Endothelial cell (in vitro differentiated cells): ENCODE results near the gene MMP23B. TPM values are rescaled to one million over a fixed set of nuclear protein-coding genes. Genes with fewer than 3 reads are reported as not detected.

Source experiments
- DNase-seq: peaks from one replicate; pipeline ENCODE4 v3.0.0; 2021; ENCODE audit warnings: low spot score
- H3K27ac Mint-ChIP-seq: one replicate; pipeline ENCODE4 v1.8.0; 2021; ENCODE audit warnings: mixed read lengths, inconsistent platforms; ENCODE audit not compliant: unreplicated experiment
- H3K27me3 Mint-ChIP-seq: one replicate; pipeline ENCODE4 v1.8.0; 2021; ENCODE audit warnings: mild to moderate bottlenecking, moderate library complexity, mixed read lengths, inconsistent platforms; ENCODE audit not compliant: unreplicated experiment
- H3K36me3 Mint-ChIP-seq: one replicate; pipeline ENCODE4 v1.8.0; 2021; ENCODE audit warnings: mild to moderate bottlenecking, low read depth, mixed read lengths, inconsistent platforms; ENCODE audit not compliant: unreplicated experiment
- H3K4me1 Mint-ChIP-seq: one replicate; pipeline ENCODE4 v1.8.0; 2021; ENCODE audit warnings: mild to moderate bottlenecking, mixed read lengths, inconsistent platforms; ENCODE audit not compliant: unreplicated experiment
- H3K4me3 Mint-ChIP-seq: one replicate; pipeline ENCODE4 v1.8.0; 2021; ENCODE audit warnings: mild to moderate bottlenecking, mixed read lengths, inconsistent platforms; ENCODE audit not compliant: unreplicated experiment
- H3K9me3 Mint-ChIP-seq: one replicate; pipeline ENCODE4 v1.8.0; 2021; ENCODE audit warnings: mixed read lengths, inconsistent platforms; ENCODE audit not compliant: unreplicated experiment
- total RNA-seq: library from RNA; stranded (reverse); fragmentation: NEBNext Ultra II Directional; extraction: Animal tissue kit (Norgen Biotek cat#: 25700); gene quantifications from one replicate; pipeline ENCODE4 v1.2.1, GENCODE V29; 2021; ENCODE audit not compliant: unreplicated experiment
- TF ChIP-seq, protein P1 (sequence below): fragments of 200-600 bp; sonication (generic); IDR thresholded peaks from one replicate; pipeline ENCODE4 v1.5.0; 2021; ENCODE audit warnings: antibody characterized with exemption; ENCODE audit not compliant: unreplicated experiment

Gene MMP23B
- total RNA-seq, 1 donor from 2014 or later: 26.7 TPM

DNA sequence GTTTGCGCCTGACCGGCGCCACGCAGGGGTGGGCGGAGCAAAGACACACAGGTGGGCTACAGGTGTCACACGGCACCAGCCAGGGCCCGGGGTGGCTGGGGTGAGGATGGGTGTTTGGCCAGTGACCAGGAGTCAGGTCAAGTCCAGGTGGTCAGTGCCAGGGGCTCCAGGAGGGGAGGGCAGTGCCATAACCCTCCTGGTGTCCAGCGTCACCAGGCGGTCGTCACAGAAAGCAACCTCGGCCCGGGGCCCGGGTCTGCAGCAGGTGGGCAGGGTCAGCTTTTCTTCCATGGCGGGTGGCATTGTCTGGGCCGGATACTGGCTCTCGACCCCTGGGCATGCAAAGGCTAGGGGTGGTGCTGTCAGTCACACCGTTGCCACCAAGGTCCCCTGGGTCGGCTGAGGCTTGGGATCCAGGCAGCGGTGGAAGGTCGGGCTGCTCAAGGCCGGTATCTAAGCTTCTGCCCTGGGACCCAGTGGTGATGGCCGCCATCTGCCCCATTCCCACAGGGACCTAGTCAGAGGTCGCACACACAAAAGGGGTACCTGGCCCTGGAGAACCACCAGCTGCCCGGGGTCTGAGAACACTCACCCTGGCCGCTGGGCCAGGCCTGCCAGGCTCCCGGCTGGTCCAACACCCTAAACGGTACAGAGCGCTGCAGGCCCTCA, 33.8 kb upstream of the MMP23B start:
- TF ChIP-seq, protein P1, sequence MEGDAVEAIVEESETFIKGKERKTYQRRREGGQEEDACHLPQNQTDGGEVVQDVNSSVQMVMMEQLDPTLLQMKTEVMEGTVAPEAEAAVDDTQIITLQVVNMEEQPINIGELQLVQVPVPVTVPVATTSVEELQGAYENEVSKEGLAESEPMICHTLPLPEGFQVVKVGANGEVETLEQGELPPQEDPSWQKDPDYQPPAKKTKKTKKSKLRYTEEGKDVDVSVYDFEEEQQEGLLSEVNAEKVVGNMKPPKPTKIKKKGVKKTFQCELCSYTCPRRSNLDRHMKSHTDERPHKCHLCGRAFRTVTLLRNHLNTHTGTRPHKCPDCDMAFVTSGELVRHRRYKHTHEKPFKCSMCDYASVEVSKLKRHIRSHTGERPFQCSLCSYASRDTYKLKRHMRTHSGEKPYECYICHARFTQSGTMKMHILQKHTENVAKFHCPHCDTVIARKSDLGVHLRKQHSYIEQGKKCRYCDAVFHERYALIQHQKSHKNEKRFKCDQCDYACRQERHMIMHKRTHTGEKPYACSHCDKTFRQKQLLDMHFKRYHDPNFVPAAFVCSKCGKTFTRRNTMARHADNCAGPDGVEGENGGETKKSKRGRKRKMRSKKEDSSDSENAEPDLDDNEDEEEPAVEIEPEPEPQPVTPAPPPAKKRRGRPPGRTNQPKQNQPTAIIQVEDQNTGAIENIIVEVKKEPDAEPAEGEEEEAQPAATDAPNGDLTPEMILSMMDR: no peak
- no peak overlapping the region for H3K27ac Mint-ChIP-seq

GRCh38 chr1:1598720-1599029, 33.3 kb upstream of the MMP23B start:
- peak overlapping the region; percentile 81 for H3K4me3 Mint-ChIP-seq
- no peaks in the 10 kb centered on the region for H3K4me1 Mint-ChIP-seq
- TF ChIP-seq, protein P1: no peak
- no peak for DNase-seq
- H3K36me3 Mint-ChIP-seq: no peaks in the 10 kb centered on the region
- no peaks in the 10 kb centered on the region for H3K9me3 Mint-ChIP-seq
- peaks cover 6% of the 10 kb centered on the region for H3K27me3 Mint-ChIP-seq
- no peak overlapping the region for H3K27ac Mint-ChIP-seq

More for the DNA sequence above, 33.8 kb upstream of the MMP23B start:
- H3K4me1 Mint-ChIP-seq: no peaks in the 10 kb centered on the region
- no peaks in the 10 kb centered on the region for H3K9me3 Mint-ChIP-seq
- no peak overlapping the region for H3K4me3 Mint-ChIP-seq
- no peaks in the 10 kb centered on the region for H3K36me3 Mint-ChIP-seq
- peaks cover 10% of the 10 kb centered on the region for H3K27me3 Mint-ChIP-seq
- no peak for DNase-seq

- H3K9me3 Mint-ChIP-seq: no peaks in the 10 kb centered on the region
- no peaks in the 10 kb centered on the region for H3K4me1 Mint-ChIP-seq
- peaks cover 8% of the 10 kb centered on the region for H3K27me3 Mint-ChIP-seq
- H3K27ac Mint-ChIP-seq: no peak overlapping the region
- H3K4me3 Mint-ChIP-seq: peak overlapping the region; percentile 81
- peak; percentile 43 for DNase-seq
- H3K36me3 Mint-ChIP-seq: no peaks in the 10 kb centered on the region
- TF ChIP-seq, protein P1: no peak
Measured at GRCh38 chr1:1599030-1599934, 32.7 kb upstream of the MMP23B start.

GRCh38 chr1:1599935-1600860, 31.8 kb upstream of the MMP23B start, which contains the start of gene FNDC10:
Gene FNDC10, minus strand, starts transcription at chr1:1600135. Its CDS starts 120 bp downstream, at chr1:1600015.
- TF ChIP-seq, protein P1: no peak
- no peaks in the 10 kb centered on the region for H3K9me3 Mint-ChIP-seq
- peaks cover 10% of the 10 kb centered on the region for H3K27me3 Mint-ChIP-seq
- no peak within 1 kb of the TSS for H3K27ac Mint-ChIP-seq
- H3K4me1 Mint-ChIP-seq: no peaks in the 10 kb centered on the region
- H3K4me3 Mint-ChIP-seq: peak within 1 kb of the TSS; percentile 81
- DNase-seq: peak; percentile 15
- no peaks in the 10 kb centered on the region for H3K36me3 Mint-ChIP-seq
